HepG2 (cell line): ENCODE data around the gene RNASE11. TPM values are rescaled to one million over a fixed set of nuclear protein-coding genes. Genes with fewer than 3 reads are reported as not detected.

Source experiments
- ATF7-NPFF ChIP-seq: sonication (generic); formaldehyde crosslinking; IDR thresholded peaks from 2 replicates; pipeline ENCODE4 v1.8.1; 2023; ENCODE audit warnings: mild to moderate bottlenecking, low read depth, missing genetic modification reagents, moderate library complexity
- CCAR2 ChIP-seq: fragments of 200-400 bp; formaldehyde crosslinking; optimal IDR thresholded peaks from 2 replicates; pipeline ENCODE3; 2018; ENCODE audit warnings: low read depth, mild to moderate bottlenecking, low read length, moderate library complexity
- CREB3 ChIP-seq: sonication (generic); formaldehyde crosslinking; IDR thresholded peaks from 2 replicates; pipeline ENCODE4 v1.5.0; 2020; ENCODE audit warnings: missing genetic modification reagents
- GPBP1L1 ChIP-seq: sonication (generic); formaldehyde crosslinking; IDR thresholded peaks from 2 replicates; pipeline ENCODE4 v1.5.0; 2020; ENCODE audit warnings: mild to moderate bottlenecking, missing genetic modification reagents
- MATR3 ChIP-seq: sonication (generic); formaldehyde crosslinking; IDR thresholded peaks from 2 replicates; pipeline ENCODE4 v1.4.0; 2020; ENCODE audit warnings: missing genetic modification reagents
- MBD4 ChIP-seq: IDR thresholded peaks from 2 replicates; pipeline ENCODE4 v1.6.1; 2012; ENCODE audit warnings: low read length, inconsistent platforms, borderline replicate concordance
- MXD1 ChIP-seq: sonication (generic); formaldehyde crosslinking; IDR thresholded peaks from 2 replicates; pipeline ENCODE4 v1.4.0; 2020; ENCODE audit warnings: mild to moderate bottlenecking, missing genetic modification reagents
- STAT5B ChIP-seq: sonication (generic); formaldehyde crosslinking; IDR thresholded peaks from 2 replicates; pipeline ENCODE4 v1.4.0; 2020; ENCODE audit warnings: missing genetic modification reagents
- TFE3 ChIP-seq: IDR thresholded peaks from 2 replicates; pipeline ENCODE4 v1.6.1; 2016
- ZBTB3 ChIP-seq: sonication (generic); formaldehyde crosslinking; IDR thresholded peaks from 2 replicates; pipeline ENCODE4 v1.4.0; 2020; ENCODE audit warnings: low read depth, mild to moderate bottlenecking, moderate library complexity, missing genetic modification reagents, borderline replicate concordance
- ZIK1 ChIP-seq: sonication (generic); formaldehyde crosslinking; IDR thresholded peaks from 2 replicates; pipeline ENCODE4 v1.5.0; 2020; ENCODE audit warnings: mild to moderate bottlenecking, low read depth, missing genetic modification reagents, borderline replicate concordance
- ZNF3 ChIP-seq: IDR thresholded peaks from 2 replicates; pipeline ENCODE4 v1.7.0; 2017; ENCODE audit warnings: inconsistent platforms
- ZNF776 ChIP-seq: sonication (generic); formaldehyde crosslinking; IDR thresholded peaks from 2 replicates; pipeline ENCODE4 v1.4.0; 2020; ENCODE audit warnings: mild to moderate bottlenecking, missing genetic modification reagents
- ZNF782 ChIP-seq: sonication (generic); formaldehyde crosslinking; IDR thresholded peaks from 2 replicates; pipeline ENCODE4 v1.4.0; 2020; ENCODE audit warnings: missing genetic modification reagents, mild to moderate bottlenecking, borderline replicate concordance
- polyA plus RNA-seq, 8 experiments: library from polyadenylated mRNA; depleted of rRNA in 3 of 8; stranded (reverse) in 7 of 8; unstranded in 1 of 8; fragments of >200 nt; fragmentation: Illumina TruSeq in 4 of 8; extraction: Trizol in 4 of 8; gene quantifications; 2 replicates each; pipeline versions ENCODE4 v1.2.1 to v1.2.3, GENCODE V29; 2011 to 2016; ENCODE audit warnings: low read depth in 4 of 8, missing spikeins in 1 of 8, mixed read lengths in 1 of 8; ENCODE audit not compliant: insufficient read depth in 1 of 8
- total RNA-seq, 5 experiments: library from RNA; depleted of rRNA; stranded (reverse); fragments of >200 nt; fragmentation: Illumina TruSeq; extraction: Trizol; gene quantifications; 2 replicates each; pipeline ENCODE4 v1.2.3, GENCODE V29; 2016; ENCODE audit warnings: low read depth in 1 of 5
- TF ChIP-seq, protein P1 (sequence below): sonication (generic); formaldehyde crosslinking; IDR thresholded peaks from 2 replicates; pipeline ENCODE4 v1.5.0; 2020; ENCODE audit warnings: missing genetic modification reagents
- TF ChIP-seq, protein P2 (sequence below): sonication (generic); formaldehyde crosslinking; IDR thresholded peaks from 2 replicates; pipeline ENCODE4 v1.8.1; 2023; ENCODE audit warnings: missing genetic modification reagents, mild to moderate bottlenecking, borderline replicate concordance
- TF ChIP-seq, protein P3 (sequence below): sonication (generic); formaldehyde crosslinking; IDR thresholded peaks from 2 replicates; pipeline ENCODE4 v1.4.0; 2020; ENCODE audit warnings: mild to moderate bottlenecking, missing genetic modification reagents
- TF ChIP-seq, protein P4 (sequence below): sonication (generic); formaldehyde crosslinking; IDR thresholded peaks from 2 replicates; pipeline ENCODE4 v1.4.0; 2020; ENCODE audit warnings: low read depth, mild to moderate bottlenecking, missing genetic modification reagents

RNASE11 gene
- total and polyA plus RNA-seq, 2 of the 13 experiments (the other 11 are each of a cell fraction or from before 2014, with no cell fraction given): not detected

- TF ChIP-seq, protein P1, sequence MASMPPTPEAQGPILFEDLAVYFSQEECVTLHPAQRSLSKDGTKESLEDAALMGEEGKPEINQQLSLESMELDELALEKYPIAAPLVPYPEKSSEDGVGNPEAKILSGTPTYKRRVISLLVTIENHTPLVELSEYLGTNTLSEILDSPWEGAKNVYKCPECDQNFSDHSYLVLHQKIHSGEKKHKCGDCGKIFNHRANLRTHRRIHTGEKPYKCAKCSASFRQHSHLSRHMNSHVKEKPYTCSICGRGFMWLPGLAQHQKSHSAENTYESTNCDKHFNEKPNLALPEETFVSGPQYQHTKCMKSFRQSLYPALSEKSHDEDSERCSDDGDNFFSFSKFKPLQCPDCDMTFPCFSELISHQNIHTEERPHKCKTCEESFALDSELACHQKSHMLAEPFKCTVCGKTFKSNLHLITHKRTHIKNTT (CRISPR knock-in tag): no peak
- no peak for TF ChIP-seq ZIK1 (CRISPR knock-in tag)
- TF ChIP-seq ZNF776 (CRISPR knock-in tag): no peak
- no peak for TF ChIP-seq ZNF782 (CRISPR knock-in tag)
- no peak for TF ChIP-seq CCAR2
- TF ChIP-seq ZBTB3 (CRISPR knock-in tag): no peak
- TF ChIP-seq ATF7-NPFF (CRISPR knock-in tag): no peak
- no peak for TF ChIP-seq STAT5B
- no peak for TF ChIP-seq TFE3
- no peak for TF ChIP-seq MATR3 (CRISPR knock-in tag)
- TF ChIP-seq GPBP1L1 (CRISPR knock-in tag): no peak
- 0 out of 2 replicates have a peak, but pooled peaks have one; percentile 72 for TF ChIP-seq MBD4
- no peak for TF ChIP-seq ZNF3 (CRISPR knock-in tag)
- TF ChIP-seq, protein P2, sequence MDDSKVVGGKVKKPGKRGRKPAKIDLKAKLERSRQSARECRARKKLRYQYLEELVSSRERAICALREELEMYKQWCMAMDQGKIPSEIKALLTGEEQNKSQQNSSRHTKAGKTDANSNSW (CRISPR knock-in tag): no peak
- TF ChIP-seq, protein P3, sequence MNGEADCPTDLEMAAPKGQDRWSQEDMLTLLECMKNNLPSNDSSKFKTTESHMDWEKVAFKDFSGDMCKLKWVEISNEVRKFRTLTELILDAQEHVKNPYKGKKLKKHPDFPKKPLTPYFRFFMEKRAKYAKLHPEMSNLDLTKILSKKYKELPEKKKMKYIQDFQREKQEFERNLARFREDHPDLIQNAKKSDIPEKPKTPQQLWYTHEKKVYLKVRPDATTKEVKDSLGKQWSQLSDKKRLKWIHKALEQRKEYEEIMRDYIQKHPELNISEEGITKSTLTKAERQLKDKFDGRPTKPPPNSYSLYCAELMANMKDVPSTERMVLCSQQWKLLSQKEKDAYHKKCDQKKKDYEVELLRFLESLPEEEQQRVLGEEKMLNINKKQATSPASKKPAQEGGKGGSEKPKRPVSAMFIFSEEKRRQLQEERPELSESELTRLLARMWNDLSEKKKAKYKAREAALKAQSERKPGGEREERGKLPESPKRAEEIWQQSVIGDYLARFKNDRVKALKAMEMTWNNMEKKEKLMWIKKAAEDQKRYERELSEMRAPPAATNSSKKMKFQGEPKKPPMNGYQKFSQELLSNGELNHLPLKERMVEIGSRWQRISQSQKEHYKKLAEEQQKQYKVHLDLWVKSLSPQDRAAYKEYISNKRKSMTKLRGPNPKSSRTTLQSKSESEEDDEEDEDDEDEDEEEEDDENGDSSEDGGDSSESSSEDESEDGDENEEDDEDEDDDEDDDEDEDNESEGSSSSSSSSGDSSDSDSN (CRISPR knock-in tag): peak; percentile 37; the same call in 1 of the 2 replicates
- no peak for TF ChIP-seq CREB3
- no peak for TF ChIP-seq MXD1 (CRISPR knock-in tag)
- TF ChIP-seq, protein P4, sequence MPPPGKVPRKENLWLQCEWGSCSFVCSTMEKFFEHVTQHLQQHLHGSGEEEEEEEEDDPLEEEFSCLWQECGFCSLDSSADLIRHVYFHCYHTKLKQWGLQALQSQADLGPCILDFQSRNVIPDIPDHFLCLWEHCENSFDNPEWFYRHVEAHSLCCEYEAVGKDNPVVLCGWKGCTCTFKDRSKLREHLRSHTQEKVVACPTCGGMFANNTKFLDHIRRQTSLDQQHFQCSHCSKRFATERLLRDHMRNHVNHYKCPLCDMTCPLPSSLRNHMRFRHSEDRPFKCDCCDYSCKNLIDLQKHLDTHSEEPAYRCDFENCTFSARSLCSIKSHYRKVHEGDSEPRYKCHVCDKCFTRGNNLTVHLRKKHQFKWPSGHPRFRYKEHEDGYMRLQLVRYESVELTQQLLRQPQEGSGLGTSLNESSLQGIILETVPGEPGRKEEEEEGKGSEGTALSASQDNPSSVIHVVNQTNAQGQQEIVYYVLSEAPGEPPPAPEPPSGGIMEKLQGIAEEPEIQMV (CRISPR knock-in tag): 0 out of 2 replicates have a peak, but pooled peaks have one; percentile 72
Observed at GRCh38 chr14:20632831-20633691, 45.3 kb upstream of the RNASE11 start (continued).
